HAP-1 (cell line): ENCODE results near the gene MAN1B1.

Experiments
- DNase-seq, 2 experiments: peaks; one replicate each; pipeline ENCODE4 v3.0.0-alpha.2; 2016 to 2020; ENCODE audit warnings: low spot score in 2 of 2
- H3K27me3 ChIP-seq: fragments of 250-450 bp; sonication (Bioruptor Pico); 2 replicates; pipeline ENCODE4 v1.5.1; 2020; ENCODE audit warnings: low read depth, mild to moderate bottlenecking, moderate library complexity
- H3K36me3 ChIP-seq: fragments of 250-450 bp; sonication (Bioruptor Pico); replicated peaks from 2 replicates; pipeline ENCODE4 v1.5.1; 2020; ENCODE audit warnings: mild to moderate bottlenecking
- H3K4me1 ChIP-seq: fragments of 250-450 bp; sonication (Bioruptor Pico); 2 replicates; pipeline ENCODE4 v1.5.1; 2020; ENCODE audit warnings: mild to moderate bottlenecking
- H3K4me3 ChIP-seq: fragments of 250-450 bp; sonication (Bioruptor Pico); 2 replicates; pipeline ENCODE4 v1.5.1; 2020; ENCODE audit warnings: mild to moderate bottlenecking, moderate library complexity
- H3K9me3 ChIP-seq: fragments of 250-450 bp; sonication (Bioruptor Pico); 2 replicates; pipeline ENCODE4 v1.5.1; 2020; ENCODE audit warnings: mild to moderate bottlenecking, moderate library complexity
- in situ Hi-C: fragments of 300-500 bp; cut with MboI; formaldehyde crosslinking; loops from 3 replicates; pipeline ENCODE4 v1.14.3; 2020; ENCODE audit warnings: low sequenced_read_pairs, inconsistent platforms, mixed read lengths

MAN1B1 gene

GRCh38 chr9:137046088-137046787 is 40.5 kb upstream of the MAN1B1 start, which contains the start of gene NPDC1:
Gene NPDC1 (minus strand): TSS chr9:137046177. CDS start chr9:137045989, 188 bp downstream.
- H3K9me3 ChIP-seq = no peaks in the 10 kb centered on the region
- peaks cover 15% of the 10 kb centered on the region for H3K27me3 ChIP-seq
- no peaks in the 10 kb centered on the region; the same call in 1 of the 2 replicates for H3K4me1 ChIP-seq
- peak; percentile 79 to 93 for DNase-seq
- in situ Hi-C loops = no loop called here
- H3K36me3 ChIP-seq = no peaks in the 10 kb centered on the region
- H3K4me3 ChIP-seq = peak within 1 kb of the TSS; percentile 49

GRCh38 chr9:137048655-137049543 is 37.9 kb upstream of the MAN1B1 start:
- H3K9me3 ChIP-seq = no peaks in the 10 kb centered on the region
- no peaks in the 10 kb centered on the region for H3K36me3 ChIP-seq
- DNase-seq = peak in 1 of 2 experiments; percentile 42
- H3K4me3 ChIP-seq = no peak overlapping the region
- H3K4me1 ChIP-seq = no peaks in the 10 kb centered on the region; the same call in 1 of the 2 replicates
- H3K27me3 ChIP-seq = peaks cover 18% of the 10 kb centered on the region
- in situ Hi-C loops = no loop called here

DNA sequence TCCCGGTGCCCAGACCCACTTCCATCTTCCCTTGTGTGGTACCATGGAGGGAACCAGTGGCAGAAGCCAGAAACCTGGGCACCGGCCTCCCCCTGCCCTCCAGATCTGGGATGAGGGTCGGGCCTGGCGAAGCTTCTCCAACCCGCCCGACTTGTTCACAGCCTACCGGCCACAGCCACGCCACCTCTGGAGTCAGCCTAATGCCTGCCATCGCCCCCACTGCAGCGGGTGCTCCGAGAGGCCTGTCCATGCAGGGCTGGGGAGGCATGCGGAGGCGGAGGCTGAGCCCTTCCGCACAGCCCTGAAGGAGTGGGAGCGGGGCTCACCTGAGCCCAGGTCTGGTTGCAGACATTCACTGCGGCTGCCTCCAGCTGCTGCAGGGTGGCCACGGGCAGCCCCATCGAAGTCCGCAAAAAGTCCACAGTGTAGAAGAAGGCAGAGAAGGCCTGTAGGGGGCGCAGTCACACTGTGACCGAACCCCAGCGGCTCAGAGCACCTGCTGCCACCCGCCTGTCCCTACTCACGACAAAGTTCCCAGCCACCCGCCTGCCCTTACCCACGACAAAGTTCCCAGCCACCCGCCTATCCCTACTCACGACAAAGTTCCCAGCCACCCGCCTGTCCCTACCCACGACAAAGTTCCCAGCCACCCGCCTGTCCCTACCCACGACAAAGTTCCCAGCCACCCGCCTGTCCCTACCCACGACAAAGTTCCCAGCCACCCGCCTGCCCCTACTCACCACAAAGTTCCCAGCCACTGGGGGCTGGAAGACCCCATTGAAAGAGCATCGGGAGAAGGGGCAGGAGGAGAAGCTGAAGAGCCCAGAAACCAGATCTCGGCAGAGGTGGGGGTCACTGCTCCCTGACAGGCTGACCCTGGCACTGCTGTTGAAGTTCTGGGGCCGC is 37.0 kb upstream of the MAN1B1 start:
- in situ Hi-C loops = no loop called here
- no peaks in the 10 kb centered on the region for H3K36me3 ChIP-seq
- peaks cover 18% of the 10 kb centered on the region for H3K27me3 ChIP-seq
- H3K4me3 ChIP-seq = no peak overlapping the region
- H3K4me1 ChIP-seq = peaks cover 3% of the 10 kb centered on the region; the same call in 1 of the 2 replicates
- DNase-seq = peak; percentile 22 to 86
- no peaks in the 10 kb centered on the region for H3K9me3 ChIP-seq

DNA sequence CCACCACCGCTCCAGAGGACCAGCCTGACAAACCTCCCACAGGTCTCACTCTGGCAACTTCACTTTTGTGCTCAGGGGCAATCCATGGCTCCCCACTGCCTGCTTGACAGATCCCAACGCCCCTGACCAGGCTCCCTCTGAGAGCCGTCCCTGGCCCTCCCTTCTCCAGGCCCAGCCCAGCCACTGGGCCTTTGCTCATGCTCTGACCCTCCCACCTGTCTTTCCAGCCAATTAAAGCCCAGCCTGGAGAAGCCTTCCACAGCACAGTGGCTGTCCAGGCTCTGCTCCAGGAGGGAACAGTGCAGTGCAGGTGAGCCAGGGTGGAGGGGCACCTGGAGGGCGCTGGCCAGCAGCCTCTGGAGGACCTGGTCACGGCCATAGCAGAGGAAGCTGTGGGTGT is 36.2 kb upstream of the MAN1B1 start:
- Histone ChIP-seq H3K9me3 (no peaks in the 10 kb centered on the region), H3K4me3 (no peak overlapping the region), H3K4me1 (0 out of 2 replicates have a peak, but pooled peaks cover 3% of the 10 kb centered on the region), H3K36me3 (no peaks in the 10 kb centered on the region), H3K27me3 (peaks cover 18% of the 10 kb centered on the region)
- DNase-seq = no peak
- in situ Hi-C loops = no loop called here

DNA sequence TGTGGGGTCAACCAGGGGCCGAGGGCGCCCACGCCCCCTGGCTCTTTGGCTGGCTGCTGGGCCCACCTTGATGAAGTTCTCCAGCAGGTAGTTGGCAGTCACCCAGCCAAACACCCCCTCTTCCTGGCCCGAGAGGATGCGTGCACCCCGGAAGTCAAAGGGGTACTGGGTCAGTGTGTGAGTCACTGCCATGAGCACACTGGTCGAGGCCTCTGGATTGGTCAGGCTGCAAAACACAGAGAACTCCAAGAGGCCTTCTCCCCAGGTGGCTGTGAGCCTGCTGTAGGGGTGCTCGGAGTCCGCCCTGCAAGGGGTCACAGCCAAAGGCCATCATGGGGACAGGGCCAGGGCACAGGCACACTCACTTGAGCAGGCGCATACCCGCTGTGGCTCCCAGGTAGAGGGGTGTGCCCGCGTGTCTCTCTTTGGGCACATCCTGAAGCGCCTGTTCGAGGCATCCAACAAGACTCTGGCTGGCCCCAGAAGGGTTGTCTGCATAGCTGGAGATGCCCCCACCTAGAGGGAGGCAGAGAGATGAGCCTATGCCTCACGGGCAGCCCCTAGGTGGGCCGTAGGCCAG is 35.5 kb upstream of the MAN1B1 start:
- peaks cover 18% of the 10 kb centered on the region for H3K27me3 ChIP-seq
- in situ Hi-C loops = no loop called here
- no peak for DNase-seq
- H3K9me3 ChIP-seq = no peaks in the 10 kb centered on the region
- no peaks in the 10 kb centered on the region for H3K36me3 ChIP-seq
- H3K4me1 ChIP-seq = 0 out of 2 replicates have a peak, but pooled peaks cover 3% of the 10 kb centered on the region
- no peak overlapping the region for H3K4me3 ChIP-seq

DNA sequence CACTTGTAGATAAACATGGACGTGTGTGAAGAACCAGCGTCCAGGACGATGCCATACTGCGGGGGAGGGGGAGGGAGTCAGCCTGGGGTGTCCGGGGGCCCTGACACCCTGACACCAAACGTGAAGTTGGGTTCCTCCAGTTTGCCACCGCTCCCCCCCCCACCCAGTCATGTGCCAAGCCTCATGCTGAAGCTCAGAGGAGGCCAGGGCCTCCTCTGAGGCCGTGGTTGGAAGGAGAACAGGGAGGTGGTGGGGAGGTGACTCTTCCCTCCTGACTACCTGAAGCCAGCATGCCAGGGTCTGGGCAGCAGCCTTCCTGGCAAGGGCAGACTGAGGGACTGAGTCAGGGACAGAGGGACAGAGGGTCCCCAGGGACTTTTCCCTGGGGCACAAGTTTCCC is 34.5 kb upstream of the MAN1B1 start:
- H3K27me3 ChIP-seq = peaks cover 18% of the 10 kb centered on the region
- H3K9me3 ChIP-seq = no peaks in the 10 kb centered on the region
- in situ Hi-C loops = no loop called here
- 0 out of 2 replicates have a peak, but pooled peaks cover 3% of the 10 kb centered on the region for H3K4me1 ChIP-seq
- no peak for DNase-seq
- no peaks in the 10 kb centered on the region for H3K36me3 ChIP-seq
- H3K4me3 ChIP-seq = no peak overlapping the region

DNA sequence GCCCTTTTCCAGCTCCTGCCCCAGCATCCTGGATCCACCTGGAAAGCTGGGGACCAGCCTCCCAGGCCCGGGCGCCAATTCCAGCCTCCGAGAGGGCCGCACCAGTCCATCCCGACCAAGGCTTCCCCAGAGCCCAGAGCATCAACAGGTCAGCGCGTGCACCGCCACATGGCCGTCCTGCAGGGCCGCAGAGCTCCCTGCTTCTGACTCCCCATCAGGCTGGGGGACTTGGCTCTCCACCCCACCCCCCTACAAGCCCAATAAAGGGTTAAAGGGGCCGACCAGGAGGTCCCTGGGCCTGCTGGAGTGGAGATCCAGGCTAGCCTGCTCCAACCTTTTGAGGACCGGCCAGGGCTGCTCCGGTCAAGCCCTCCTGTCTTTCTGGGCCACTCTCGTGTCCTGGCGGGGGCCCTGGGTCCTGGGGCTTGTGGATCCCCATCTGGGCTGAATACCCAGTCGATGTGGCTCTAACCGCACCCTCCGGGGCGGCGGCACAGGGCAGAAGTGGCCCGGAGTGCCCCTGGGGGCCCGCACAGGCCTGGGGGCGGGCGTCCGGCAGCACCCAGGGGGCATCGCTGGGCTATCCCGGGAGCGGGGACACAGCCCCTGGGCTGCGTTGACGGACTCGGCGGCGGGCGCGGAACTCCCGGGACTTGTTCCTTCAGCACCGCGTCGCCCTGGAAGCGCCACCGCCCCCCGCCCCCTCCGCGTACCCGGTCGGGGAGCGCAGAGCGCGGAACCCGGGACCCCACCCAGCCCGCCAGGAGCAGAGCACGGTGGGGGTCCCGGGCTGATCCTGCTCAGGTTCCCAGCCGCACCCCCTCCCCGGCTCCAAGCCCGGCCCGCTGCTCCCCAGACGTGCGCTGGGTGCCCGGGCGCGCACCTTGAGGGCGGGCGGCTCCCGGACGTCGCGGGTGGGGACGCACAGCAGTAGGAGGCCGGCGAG is 33.5 kb upstream of the MAN1B1 start:
- H3K9me3 ChIP-seq = no peaks in the 10 kb centered on the region
- H3K4me3 ChIP-seq = no peak overlapping the region
- in situ Hi-C loops = no loop called here
- H3K36me3 ChIP-seq = no peaks in the 10 kb centered on the region
- 0 out of 2 replicates have a peak, but pooled peaks cover 3% of the 10 kb centered on the region for H3K4me1 ChIP-seq
- DNase-seq = no peak
- peaks cover 18% of the 10 kb centered on the region for H3K27me3 ChIP-seq

DNA sequence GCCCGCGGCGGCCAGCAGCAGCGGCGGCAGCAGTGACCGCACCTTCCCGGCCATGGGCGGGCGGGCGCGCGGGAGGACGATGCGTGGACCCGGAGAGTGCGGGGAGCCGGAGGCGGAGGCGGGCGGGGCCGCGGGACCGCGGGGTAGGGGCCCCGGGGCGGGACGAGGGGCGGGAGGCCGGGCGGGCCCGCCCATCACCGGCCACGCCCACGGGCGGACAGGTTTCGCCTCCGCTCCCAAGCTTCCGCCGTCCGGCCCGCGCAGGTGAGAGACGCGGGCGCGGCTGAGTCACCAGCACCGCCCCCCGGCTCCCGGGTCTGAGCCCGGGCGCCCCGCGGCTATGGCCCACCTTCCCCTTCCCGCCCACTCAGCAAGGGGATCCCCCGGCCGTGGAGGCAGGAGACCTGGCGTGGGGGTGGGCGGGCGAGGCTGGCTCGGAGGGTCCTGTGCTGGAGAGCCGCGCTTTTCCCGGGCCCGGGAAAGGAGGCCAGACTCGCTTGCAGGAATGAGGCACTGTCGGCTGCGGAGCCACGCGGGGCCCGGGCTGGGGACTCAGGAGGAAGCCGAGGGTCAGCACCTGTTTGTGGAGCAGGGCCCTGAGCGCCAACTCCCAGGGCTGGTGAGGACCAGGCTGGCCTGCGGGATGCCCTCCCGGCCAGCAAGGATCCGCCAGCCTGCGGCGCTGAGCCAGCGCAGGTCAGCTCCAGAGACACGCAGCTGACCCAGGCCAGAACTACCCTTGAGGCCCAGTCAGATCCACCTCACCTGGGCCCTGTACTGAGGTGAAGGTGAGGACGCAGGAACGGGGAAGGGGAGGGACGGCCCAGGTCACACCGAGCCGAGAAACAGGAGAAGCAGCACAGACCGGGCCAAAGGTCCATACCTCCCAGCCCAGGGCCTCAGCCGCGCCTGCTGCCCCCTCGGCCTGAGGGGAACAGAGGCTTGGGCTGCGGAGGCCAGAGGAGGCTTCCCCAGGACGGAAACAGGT is 32.5 kb upstream of the MAN1B1 start, which contains the start of gene ENTPD2:
TSS of gene ENTPD2 (minus strand) at position 118 of the 988 bp plus-strand sequence. CDS start at position 54, 64 bp downstream.
- peaks cover 14% of the 10 kb centered on the region for H3K27me3 ChIP-seq
- 0 out of 2 replicates have a peak, but pooled peaks cover 3% of the 10 kb centered on the region for H3K4me1 ChIP-seq
- no peaks in the 10 kb centered on the region for H3K36me3 ChIP-seq
- H3K4me3 ChIP-seq = peak within 1 kb of the TSS; percentile 24
- in situ Hi-C loops = no loop called here
- peak; percentile 25 to 64 for DNase-seq
- no peaks in the 10 kb centered on the region for H3K9me3 ChIP-seq

- H3K4me3 ChIP-seq = no peak overlapping the region
These were observed 31.8 kb upstream of the MAN1B1 start for GRCh38 chr9:137054932-137055384.

DNA sequence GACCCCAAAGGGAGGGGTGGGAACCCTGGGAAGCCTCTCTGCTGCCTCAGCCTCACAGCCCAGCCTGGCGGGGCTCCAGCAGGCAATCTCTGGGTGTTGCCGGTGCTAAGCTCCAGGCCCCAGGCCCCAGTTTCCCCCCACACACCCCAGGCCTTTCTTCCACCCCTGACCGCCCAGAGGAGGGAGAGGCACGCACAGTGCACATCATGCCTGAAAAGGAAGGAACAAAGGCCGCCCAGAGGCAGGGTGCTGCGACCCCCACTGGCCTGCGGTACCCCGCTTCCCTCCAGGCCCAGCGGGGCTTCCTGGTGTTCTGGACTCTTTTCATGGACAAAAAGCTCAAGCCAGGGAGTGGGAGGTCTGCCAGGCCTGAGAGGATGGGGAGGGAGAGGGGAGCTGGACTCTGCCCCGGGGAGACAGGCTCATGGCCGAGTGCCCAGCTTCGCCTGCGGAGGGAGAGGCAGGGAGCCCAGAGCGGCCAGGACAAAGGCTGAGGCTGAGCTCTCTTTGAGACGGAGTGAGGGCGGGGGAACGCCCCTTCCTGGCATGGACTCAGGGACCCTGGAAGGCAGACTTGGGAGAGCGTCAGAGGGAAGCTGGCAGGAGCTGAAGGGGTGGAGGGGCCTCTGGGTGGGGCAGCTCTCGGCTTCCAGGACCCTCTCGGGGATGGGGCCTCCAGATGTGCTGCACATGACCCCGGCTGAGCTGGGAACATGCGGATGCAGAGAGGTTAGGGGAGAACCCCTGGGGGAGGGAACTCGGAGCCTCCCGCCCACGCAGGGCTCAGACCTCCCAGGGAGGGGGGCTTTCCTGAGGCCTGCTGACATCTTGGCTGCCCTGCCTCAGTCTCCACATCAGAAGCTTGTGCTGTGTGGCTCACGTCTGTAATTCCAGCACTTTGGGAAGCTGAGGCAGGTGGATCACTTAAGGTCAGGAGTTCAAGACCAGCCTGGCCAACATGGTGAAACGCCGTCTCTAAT is 31.1 kb upstream of the MAN1B1 start:
- H3K27me3 ChIP-seq = peaks cover 3% of the 10 kb centered on the region
- in situ Hi-C loops = no loop called here
- DNase-seq = no peak
- H3K9me3 ChIP-seq = no peaks in the 10 kb centered on the region
- H3K4me3 ChIP-seq = no peak overlapping the region
- H3K4me1 ChIP-seq = 0 out of 2 replicates have a peak, but pooled peaks cover 3% of the 10 kb centered on the region
- H3K36me3 ChIP-seq = no peaks in the 10 kb centered on the region

More at GRCh38 chr9:137054932-137055384, 31.8 kb upstream of the MAN1B1 start:
- Histone ChIP-seq H3K9me3 (no peaks in the 10 kb centered on the region), H3K36me3 (no peaks in the 10 kb centered on the region), H3K27me3 (peaks cover 8% of the 10 kb centered on the region), H3K4me1 (0 out of 2 replicates have a peak, but pooled peaks cover 3% of the 10 kb centered on the region)
- no peak for DNase-seq
- in situ Hi-C loops = no loop called here
